Stimulated activated CD4-positive, alpha-beta T cell treated with anti-CD3 and anti-CD28 coated beads, Interleukin-1b, Interleukin-23, amount 100 ng/mL, for 48 hours (primary cell): ENCODE measurements around the gene CPSF3.

Experiments
- DNase-seq: peaks from one replicate; pipeline ENCODE4 v3.0.0-alpha.2; 2020

The CPSF3 gene

DNA sequence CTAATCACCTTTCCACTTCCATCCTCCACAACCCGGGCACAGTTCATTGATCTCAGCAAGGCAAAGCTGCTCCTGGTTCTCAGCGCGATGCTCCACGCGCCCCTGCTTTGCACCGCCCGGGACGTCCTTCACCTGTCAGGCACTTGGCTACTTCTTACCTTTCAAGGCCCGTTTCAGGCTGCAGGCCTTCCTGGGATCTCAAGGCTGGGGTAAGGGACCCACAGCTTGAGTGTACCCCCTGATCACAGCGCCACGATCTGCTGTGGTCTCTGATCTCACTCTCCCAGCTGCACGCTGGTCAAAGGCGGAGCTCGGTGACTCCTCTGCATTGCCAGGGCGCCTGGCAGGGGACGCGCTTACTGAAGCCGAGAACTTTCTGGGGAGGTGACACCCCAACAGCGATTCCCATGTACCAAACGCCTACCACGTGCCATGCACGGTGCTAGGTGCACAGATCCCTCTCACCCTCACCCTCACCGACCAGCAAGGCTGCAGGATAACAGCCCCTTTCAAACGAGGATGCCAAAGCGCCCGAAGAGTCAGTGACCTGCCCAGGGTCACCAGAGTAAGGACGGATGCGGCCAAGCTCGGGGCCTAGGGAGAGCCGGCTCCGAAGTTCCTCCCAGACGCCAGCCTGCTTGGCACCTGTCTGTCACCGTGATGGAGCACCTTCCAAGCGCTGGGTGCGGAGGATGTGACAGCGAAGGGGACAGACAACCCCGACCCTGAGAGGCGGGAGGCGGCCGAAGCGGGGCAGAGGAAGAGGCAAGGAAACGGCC is 944 bp upstream of the CPSF3 start:
- peak; percentile 61 for DNase-seq

DNA sequence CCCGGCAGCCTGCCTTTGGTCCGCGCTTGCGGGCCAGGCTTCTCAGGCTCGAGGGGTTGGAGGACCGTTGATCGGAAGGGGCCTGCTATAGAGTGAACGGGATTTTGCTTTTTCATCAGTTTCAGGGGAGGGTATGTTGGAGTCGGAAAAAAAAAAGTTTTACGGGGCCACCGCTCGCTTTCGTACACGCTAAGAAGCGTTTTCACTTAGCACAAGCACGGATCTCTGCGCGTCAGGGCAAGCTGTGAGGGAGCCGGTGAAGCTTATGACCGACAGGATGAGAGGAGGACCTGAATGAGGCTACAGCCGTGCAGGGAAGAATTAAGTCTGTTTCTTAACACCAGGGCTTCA is 443 bp downstream of the CPSF3 start:
- no peak for DNase-seq

DNA sequence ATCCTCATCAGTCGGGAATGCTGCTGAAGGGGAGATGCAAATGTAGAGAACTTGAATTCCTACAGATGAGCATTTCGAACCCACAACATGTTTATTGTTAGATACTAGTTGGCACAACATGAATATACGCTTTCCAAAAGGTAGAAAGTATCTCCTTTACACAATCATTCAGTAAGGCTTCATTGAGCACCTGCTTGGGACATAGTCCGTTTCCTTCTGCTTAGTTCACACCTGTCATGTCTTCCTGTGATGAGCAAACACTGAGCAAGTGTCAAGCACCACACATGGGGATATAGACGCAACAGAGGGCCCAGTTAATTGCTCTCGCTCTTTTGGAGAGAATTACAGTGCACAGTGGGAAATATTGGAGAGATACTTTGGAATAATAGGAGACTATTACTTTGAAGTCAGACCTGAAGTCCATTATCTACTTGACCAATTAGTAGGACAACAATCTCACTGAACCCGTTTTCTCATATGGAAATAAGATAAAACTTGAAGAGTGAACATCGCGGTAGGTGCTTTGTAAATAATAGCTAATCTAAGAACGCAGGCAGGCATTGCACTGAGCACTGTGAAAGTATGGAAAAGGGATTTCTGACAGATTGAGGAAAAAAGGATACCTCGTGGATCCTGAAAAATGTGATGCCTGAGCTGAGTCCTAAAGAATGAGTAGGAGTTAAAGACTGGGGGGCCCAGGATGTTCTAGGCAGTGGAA is 1.2 kb downstream of the CPSF3 start:
- no peak for DNase-seq

DNA sequence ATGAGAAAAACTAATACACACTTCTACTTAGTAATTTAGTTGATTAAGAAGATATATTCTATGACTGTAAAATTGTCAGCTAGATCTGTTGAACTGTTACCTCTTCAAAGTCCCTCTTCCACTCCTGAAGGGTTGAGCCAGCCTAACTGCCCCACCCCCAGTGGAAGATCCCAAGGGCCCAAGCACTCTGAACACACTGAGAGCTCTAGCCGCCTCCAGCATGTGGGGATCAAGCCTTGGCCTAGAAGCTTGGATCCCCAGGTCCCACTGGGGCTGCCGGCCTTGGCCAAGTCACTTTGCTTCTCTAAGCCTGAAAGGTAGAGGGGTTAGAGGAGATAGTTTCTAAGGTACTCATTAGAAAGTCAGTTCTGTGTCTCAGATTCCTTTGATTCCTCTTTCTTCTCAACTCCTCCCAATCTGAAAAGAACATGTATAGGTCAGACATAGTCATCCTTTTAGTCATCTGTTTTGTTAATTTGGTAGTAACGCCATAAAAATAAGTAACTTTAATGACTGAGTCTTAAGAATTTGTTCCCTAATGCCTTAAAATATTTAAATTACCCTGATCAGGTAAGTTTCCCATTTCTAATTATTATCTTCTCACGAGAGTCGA is 5.6 kb downstream of the CPSF3 start:
- DNase-seq, result no peak

DNA sequence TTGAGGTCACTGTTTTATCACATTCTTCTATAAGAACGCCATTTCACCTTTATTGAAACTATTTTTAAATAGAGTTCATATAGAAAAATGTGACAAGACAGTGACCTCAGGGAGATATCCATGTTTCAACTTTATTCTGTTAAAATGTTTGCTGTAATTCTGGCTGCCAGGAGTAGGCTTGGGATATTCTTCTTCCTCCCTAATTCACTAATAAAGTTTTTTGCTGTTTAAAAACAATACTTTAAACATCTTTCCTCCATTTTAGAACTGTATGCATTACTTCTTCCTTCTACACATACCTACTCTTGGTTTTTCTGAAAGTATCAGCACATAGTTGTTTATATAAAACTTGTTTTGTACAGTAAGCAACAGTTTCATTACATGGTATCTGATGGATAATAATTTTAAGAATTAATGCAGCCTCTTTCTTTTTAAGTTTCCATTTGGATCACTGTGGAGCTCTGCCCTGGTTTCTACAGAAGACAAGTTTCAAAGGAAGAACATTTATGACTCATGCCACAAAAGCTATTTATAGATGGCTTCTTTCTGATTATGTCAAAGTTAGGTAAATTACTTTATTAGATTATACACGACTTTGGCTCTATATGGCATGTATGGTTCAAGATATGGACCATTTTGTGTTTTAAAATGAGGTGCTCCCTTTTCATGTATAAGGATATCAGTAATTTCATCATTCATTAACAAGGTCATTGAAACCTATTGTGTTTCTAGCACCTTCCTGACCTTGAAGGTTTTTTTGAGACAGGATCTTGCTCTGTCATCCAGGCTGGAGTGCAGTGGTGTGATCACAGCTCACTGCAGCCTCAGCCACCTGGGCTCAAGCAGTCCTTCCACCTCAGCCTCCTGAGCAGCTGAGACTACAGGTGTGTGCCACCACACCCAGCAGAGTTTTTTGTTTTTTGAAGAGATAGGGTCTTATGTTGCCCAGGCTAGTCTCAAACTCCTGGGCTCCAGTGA is 7.2 kb downstream of the CPSF3 start:
- no peak for DNase-seq

DNA sequence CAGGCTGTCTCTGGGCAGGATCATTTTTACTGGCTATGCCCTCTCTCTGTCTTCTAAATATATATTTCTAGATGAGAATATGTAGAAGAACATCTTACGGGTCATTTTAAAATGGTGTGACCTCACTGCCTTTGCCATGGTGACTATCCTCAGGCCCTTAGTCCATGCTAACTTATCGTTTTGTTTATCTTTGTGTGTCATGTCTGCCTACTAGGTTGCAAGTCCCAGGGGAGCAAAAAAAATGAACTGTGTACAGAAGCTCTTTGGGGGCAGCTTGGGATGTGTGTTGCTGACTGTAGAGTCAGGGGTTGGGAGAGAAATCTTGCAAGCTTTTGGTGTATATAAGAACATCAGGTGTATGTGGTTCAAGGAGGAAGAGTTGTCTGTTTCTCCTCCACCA is 11.0 kb downstream of the CPSF3 start:
- DNase-seq, result no peak

DNA sequence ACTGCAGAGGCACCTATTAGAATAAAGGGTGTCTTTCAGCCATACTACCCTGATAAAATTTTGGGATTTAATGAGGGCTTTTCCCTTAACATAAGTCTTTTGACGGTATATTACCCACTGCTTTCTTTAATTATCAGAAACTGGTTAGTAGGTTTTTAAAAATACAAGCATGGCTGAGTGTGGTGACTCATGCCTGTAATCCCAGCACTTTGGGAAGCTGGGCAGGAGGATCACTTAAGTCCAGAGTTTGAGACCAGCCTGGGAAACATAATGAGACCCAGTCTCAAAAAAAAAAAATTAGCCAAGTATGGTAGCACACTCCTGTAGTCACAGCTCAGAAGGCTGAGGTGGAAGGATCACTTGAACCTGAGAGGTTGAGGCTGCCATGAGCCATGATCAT is 16.1 kb downstream of the CPSF3 start:
- no peak for DNase-seq

DNA sequence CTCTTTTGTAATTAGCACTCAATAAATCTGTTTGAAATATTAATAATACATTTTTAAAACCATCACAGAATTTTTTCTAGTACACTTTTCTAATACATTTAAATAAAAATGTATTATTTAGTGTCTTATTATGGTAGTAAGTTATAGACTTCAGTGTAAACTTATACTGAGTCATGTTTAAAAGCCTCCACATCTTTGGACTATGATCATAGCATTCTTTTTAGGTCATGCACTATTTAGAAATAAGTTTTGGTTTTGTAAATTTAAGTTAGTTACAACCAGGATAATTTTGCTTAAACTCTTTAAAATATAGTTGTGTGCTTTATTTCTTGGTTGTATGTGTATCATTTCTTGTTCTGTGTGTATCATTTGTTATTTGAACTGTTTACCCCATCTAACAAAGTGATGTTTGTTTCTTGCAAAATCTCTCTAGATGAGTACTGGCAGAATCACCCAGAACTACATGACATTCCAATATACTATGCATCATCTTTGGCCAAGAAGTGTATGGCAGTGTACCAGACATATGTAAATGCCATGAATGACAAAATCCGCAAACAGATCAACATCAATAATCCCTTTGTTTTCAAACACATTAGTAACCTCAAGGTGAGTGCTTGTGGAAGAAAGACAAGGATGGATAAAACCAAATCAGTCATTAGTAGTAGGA is 16.7 kb downstream of the CPSF3 start:
- no peak for DNase-seq

DNA sequence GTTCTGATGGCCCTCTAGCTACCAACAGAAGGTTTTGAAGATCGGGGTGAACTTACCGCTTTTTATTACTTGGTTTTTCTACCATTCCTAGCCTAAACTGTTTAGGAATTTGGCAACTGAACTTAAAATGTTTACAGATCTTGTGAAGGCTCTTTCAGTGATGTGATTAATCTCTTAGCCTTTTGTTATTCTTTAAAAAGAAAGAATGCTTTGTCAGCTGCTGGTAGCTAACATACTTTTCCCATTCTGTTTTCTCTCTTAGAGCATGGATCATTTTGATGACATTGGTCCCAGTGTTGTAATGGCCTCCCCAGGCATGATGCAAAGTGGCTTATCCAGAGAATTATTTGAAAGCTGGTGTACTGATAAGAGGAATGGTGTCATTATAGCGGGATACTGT is 18.1 kb downstream of the CPSF3 start:
- DNase-seq, result no peak

DNA sequence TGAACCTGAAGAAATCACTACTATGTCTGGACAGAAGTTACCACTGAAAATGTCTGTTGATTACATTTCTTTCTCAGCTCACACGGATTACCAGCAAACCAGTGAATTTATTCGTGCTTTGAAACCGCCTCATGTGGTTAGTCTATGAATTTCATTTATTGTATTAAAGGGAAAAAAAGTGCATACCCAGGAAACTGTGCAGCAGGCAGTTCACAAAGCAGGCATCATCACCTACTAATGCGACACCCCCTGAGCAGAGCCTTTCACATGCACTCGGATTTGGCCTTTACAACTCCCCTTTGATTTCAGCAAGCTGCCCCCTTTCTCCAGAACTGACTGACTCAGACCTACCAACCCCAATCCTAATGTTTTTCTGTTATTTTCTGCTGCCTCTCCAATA is 20.1 kb downstream of the CPSF3 start:
- DNase-seq, result no peak

DNA sequence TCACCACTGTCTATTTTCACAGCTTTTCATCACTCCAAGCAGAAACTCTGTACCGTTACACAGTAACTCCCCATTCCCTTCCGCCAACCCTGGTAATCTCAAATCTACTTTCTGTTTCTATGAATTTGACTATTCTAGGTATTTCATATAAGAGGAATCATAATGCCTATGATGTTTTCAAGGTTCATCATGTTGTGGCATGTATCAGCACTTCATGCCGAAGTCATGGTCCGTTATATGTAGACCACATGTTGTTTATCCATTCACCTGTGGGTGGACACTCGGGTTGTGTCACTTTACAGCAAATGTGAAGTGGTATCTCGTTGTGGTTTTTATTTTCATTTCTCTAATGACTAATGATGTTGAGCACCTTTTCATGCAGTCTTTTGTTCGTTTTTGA is 21.6 kb downstream of the CPSF3 start:
- no peak for DNase-seq

DNA sequence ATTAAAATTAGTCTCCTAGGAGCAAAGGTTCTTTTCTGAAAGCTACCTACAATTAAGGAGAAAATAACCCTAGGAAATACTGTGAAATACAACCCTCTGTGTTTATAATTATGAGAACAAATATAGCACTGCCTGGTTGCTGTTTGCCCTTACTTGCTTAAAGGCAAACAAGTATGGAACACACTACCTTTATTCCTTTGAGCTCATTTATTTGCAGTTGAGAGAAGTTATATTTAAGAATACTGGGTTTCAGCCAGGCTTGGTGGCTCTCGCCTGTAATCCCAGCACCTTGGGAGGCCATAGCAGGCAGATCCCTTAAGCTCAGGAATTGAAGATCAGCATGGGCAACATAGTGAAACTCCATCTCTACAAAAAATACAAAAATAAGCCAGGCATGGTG is 27.8 kb downstream of the CPSF3 start:
- DNase-seq, result no peak

DNA sequence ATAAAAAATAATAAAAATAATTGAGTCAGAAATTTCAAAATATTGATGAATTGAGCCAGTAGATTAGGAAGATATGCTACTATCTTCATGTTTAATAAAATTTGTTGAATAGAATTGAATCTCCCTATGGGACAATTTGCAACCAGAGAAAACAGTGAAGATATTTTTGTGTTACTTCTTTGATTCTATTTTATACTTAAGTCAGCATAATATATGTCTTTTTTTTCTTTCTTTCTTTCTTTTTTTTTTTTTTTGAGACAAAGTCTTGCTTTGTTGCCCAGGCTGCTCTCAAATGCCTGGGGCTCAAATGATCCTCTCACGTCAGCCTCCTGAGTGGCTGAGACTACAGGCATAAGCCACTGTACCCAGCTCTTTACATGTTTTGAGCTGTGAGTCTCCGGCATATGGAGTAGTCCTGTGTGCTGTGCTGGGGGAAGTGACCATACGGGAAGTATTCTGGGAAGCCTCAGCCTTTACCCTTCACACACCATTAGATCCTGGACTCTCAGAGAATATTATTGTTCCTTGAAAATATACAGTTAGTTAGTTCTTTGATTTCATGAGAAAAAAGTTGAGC is 37.1 kb downstream of the CPSF3 start:
- DNase-seq, result no peak

DNA sequence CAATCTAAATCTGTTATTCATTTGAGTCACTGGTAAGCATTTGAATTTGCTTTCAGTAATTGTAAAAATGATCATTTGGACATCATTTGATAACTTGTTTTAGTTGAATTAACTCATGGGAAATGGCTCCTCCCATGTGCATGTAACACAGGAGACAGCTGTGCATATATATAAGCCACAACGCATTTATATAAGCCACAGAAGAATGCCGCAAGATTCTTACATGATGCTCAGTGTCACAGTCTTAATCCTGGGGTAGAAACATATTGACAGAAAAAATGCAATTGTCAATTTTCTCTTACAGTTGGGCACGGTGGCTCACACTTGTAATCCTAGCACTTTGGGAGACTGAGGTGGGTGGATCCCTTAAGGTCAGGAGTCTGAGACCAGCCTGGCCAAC is 37.6 kb downstream of the CPSF3 start:
- DNase-seq, result no peak

DNA sequence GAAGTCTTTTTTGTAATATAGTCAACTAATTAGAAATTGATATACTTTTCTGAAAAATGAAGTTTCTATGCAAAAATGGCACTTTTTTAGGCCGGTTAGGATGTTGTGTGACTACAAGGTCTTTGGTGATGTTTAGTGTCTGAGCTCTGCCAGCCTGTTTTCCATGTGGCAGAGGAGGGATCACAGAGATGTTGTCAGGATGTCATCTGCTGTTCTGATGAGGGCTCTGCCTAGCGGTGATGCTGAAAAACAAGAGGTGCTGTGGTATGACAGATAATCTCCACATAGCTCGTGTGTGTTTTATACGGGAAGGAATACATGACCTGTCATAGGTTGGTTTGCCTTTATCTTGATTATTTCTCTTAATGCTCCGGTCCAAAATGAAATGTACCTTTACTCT is 38.9 kb downstream of the CPSF3 start:
- no peak for DNase-seq

DNA sequence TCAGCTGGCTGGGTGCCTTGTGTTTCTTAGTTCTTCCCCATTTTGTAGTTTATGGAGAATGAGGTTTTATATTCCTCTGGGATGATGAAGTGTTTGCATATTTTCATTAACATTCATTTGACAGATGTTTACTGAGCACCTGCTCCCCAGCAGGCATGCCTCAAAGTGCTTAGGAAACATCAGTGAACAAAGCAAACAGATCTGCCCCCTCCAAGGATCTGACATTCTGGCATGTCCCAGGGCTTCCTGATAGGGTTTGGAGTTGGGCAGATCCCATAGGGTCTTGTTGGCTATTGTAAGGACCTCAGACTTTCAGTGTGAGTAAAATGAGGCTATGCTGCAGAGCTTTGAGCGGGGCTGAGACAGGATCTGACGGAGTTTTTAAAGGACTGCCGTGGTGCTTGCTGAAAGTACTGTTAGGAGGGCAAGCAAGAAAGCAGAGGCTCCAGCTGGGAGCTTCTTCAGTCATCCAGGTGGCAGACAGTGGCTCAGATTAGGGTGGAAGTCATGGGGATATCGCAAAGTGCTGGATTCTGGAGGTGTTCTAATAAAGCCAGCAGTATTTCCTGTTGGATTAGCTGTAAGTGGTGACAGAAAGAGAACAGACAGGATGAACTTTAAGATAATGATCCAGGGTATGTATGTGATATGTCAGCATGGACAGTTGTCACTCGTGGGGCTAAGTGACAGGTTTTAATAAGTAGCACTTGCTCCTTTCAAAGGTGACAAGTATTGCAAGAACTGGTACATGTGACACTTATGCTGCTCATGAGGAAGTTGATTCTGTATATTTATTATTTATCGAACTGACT is 39.6 kb downstream of the CPSF3 start:
- DNase-seq, result no peak

DNA sequence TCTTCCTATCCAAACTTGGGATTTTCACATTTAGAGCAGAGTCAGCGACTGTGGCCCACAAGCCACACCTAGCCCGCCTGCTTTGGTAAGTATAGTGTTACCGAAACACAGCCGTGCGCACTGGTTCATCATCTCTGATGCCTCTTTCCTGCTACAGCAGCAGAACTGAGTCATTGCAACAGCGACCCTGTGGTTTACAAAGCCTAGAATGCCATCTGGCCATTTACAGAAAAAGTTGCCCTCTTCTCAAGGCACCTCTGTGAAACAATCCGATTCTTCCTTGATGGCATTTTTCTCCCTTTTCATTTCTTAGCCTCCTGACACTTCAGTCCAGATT is 40.2 kb downstream of the CPSF3 start:
- peak; percentile 25 for DNase-seq

DNA sequence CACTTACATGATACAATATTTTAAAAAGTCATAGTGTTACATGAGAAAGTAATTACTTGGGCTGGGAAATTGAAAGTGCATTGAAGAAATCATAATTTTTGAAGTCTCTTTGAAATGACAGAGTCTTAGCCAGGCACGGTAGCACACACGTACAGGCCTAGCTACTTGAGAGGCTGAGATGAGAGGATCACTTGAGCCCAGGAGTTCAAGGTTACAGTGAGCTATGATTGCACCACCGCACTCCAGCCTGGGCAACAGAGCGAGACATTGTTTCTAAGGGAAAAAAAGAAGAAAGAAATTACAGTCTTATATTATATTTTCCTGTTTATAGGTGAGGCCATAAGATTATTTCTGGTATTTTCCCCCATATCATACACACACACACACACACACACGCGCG is 41.7 kb downstream of the CPSF3 start:
- DNase-seq, result no peak

DNA sequence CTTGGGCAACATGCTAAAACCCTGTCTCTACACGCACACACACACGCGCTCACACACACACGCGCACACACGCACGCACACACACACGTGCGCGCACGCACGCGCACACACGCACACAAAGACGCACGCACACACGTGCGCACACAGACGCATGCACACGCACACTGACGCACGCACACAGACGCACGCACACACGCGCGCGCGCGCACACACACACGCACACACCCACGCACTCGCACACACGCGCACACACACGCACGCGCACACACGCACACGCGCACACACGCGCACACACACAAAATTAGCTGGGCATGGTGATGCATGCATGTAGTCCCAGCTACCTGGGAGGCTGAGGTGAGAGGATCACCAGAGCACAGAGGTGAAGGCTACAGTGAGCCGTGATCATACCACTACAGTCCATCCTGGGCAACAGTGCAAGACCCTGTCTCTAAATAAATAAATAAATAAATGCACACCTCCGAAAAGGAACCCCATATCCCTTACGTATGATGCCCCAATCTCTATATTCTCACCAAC is 42.8 kb downstream of the CPSF3 start:
- DNase-seq, result no peak

DNA sequence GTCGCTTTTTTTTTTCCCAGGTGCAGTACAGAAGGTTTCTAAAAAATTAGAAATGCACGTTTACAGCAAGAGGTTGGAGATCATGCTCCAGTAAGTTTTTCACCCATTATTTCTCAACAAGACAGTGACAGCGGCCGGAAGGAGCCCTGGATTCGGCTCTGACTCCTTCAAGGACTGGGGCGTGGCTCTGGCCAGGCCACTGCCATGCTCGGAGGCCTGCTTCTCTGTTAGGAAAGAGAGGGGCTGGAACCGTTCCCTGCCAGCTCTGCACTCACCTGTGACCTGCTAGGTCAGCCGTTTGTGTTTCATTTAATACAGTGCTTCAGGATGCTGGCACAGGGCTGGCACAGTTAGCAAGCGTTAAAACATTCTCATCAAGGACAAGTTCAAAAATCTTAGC is 44.2 kb downstream of the CPSF3 start:
- no peak for DNase-seq

DNA sequence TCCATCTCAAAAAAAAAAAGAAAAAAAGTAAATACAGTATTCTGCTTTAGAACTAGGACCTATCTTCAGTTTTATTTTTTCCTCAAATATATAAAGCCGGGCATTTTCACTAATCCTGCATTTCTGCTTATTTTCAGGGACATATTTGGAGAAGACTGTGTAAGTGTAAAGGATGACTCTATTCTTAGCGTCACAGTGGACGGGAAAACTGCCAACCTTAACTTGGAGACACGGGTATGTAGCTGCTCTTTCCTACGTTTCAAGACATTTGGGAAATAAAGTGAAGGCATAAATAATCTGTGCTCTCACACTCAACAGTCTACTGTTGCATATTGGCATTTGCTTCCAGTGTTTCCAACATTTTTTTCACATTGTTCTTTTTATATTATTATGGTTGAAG is 47.8 kb downstream of the CPSF3 start:
- DNase-seq, result no peak
